ENCODE measurements around the gene ALKBH4.
"Not testable (repeated sequence)": the region's sequence is repeated elsewhere in the genome, so short reads cannot be mapped to it uniquely, and the experiment has no call there.

Gene ALKBH4

DNA sequence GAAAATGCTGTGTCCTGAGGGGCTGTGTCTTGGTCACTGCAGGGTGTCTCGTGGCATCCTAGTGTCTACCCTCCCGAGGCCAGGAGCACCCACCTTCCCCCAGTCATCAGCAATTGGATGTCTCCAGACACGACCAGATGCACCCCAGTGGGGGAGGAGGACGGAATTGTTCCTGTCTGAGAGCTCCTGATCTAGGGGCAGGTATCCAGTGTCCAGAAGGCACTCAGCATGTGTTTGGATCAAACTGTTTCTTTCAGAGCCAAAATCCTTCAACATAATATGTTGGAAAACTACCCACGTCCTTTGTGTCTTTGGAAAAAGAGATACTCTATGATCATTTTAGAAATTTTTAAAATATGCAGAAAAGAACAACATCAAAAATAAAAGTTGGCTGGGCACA is 51.6 kb downstream of the ALKBH4 start:
- H3K27ac ChIP-seq = no peak overlapping the region
- TF ChIP-seq ZFX (IDR thresholded peaks at IDR 0.05; ENCODE audit: borderline replicate concordance) = no peak

DNA sequence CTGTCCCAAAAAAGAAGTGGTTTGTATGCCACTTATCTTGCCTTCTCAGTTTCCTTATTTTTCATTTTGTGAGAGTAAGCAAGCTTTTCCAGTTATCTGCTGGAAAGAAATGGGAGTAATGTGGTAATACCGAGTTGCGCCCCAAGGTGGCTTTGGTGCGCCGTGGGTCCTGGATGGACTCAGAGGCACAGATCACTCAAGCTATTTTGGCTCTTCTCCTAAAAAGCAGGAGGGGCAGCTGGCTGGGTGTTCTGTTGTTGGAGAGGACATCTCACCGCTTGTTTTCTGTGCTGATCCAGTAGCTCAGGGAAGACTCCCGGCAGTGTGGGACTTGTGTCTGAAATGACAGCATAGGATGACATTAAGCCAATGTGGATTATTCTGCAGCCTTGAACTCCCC is 52.1 kb downstream of the ALKBH4 start:
- no peak for TF ChIP-seq ZFX (IDR thresholded peaks at IDR 0.05; ENCODE audit: borderline replicate concordance)
- TF ChIP-seq, protein P1, sequence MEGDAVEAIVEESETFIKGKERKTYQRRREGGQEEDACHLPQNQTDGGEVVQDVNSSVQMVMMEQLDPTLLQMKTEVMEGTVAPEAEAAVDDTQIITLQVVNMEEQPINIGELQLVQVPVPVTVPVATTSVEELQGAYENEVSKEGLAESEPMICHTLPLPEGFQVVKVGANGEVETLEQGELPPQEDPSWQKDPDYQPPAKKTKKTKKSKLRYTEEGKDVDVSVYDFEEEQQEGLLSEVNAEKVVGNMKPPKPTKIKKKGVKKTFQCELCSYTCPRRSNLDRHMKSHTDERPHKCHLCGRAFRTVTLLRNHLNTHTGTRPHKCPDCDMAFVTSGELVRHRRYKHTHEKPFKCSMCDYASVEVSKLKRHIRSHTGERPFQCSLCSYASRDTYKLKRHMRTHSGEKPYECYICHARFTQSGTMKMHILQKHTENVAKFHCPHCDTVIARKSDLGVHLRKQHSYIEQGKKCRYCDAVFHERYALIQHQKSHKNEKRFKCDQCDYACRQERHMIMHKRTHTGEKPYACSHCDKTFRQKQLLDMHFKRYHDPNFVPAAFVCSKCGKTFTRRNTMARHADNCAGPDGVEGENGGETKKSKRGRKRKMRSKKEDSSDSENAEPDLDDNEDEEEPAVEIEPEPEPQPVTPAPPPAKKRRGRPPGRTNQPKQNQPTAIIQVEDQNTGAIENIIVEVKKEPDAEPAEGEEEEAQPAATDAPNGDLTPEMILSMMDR (IDR thresholded peaks at IDR 0.05) = peak; percentile 31
- no peak overlapping the region for H3K27ac ChIP-seq

DNA sequence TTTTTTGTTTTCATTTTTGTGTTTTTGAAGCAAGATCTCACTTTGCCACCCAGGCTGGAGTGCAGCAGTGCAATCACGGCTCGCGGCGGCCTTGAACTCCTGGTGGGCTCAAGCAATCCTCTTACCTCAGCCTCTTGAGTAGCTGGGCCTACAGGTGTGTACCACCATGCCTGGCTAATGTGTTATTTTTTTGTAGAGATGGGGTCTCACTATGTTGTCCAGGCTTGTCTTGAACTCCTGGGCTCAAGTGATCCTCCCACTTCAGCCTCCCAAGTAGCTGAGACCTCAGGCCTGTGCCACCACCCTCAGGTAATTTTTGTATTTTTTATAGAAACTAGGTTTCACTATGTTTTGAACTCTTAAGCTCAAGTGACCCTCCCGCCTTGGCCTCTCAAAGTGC is 53.7 kb downstream of the ALKBH4 start:
- TF ChIP-seq ZFX (IDR thresholded peaks at IDR 0.05; ENCODE audit: borderline replicate concordance) = no peak
- TF ChIP-seq, protein P1 (IDR thresholded peaks at IDR 0.05) = no peak
- no peak overlapping the region for H3K27ac ChIP-seq

DNA sequence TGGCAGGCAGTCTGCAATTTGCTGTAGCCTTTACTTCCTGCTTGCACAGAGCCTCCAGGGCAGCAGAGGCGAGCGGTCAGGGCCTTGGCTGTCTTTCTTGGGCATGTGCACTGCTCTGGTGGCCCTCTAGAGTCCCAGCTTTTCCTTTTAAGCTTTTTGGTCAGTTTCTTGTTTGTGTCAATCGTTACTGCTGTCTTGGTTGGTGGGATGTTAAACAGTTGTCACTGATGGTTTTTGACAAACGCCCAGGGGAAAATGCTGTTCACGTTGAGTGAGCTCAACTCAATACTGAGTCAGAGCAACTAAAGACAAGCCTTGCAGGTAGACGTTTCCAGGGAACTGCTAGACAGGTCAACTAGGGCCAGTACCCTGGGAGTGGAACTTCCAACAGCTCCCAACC is 54.5 kb downstream of the ALKBH4 start:
- H3K27ac ChIP-seq = no peak overlapping the region
- TF ChIP-seq, protein P1 (IDR thresholded peaks at IDR 0.05) = no peak
- TF ChIP-seq ZFX (IDR thresholded peaks at IDR 0.05; ENCODE audit: borderline replicate concordance) = no peak

DNA sequence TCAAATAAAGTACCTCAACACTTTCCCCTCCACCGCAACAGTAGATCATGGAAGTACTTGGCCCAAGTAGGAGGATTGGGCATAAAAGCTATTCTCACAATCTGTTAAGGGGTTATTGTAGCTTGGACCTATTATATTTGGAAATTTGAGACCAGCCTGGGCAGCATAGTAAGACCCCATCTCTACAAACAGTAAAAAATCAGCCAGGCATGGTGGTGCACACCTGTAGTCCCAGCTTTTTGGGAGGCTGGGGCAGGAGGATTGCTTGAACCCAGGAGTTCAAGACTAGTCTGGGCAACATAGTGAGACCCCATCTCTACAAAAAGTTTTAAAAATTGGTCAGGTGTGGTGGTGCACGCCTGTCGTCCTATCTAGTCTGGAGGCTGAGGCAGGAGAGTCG is 55.3 kb downstream of the ALKBH4 start:
- TF ChIP-seq, protein P1 (IDR thresholded peaks at IDR 0.05) = no peak
- TF ChIP-seq ZFX (IDR thresholded peaks at IDR 0.05; ENCODE audit: borderline replicate concordance) = no peak
- H3K27ac ChIP-seq = no peak overlapping the region

DNA sequence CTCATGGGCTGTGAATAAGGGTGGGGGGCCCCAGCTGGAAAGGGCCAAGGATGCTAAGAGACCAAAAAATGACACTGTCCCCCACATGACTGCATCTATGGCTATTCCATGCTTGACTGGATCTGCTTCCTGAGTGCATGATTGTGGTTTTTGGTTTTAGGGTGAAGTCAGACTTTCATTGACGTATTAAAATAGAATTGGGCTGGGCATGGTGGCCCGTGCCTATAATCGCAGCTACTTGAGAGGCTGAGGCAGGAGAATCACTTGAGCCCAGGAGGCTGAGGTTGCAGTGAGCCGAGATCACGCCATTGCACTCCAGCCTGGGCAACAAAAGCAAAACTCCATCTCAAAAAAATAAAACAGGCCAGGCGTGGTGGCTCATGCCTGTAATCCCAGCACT is 56.1 kb downstream of the ALKBH4 start:
- H3K27ac ChIP-seq = not testable (repeated sequence)

DNA sequence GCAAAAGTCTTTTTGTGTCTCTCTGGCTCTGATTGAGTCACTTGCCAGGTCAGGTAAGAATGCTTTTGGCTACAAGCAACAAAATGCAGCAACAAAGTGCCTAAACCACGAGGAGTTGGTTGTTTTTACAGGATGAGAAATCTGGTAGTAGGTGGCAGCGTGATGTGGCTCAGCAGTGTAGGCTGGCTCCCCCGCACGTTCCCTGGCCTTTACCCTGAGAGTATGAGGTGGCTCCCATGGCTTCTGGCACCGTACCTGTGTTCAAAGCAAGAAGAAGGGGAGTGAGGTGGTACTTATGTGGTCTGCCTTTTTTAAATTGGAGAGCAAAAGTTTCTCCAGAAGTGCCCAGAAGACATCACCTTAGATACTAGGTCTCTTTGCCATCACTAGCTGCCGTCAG is 56.8 kb downstream of the ALKBH4 start:
- H3K27ac ChIP-seq = no peak overlapping the region

More for the DNA sequence above, 56.8 kb downstream of the ALKBH4 start:
- TF ChIP-seq, protein P1 (IDR thresholded peaks at IDR 0.05) = no peak
- no peak for TF ChIP-seq ZFX (IDR thresholded peaks at IDR 0.05; ENCODE audit: borderline replicate concordance)

Measured in 22Rv1 (cell line).